ENCODE results near the gene CDCA3. TPM values are rescaled to one million over a fixed set of nuclear protein-coding genes. Genes with fewer than 3 reads are reported as not detected.
A peak's percentile ranks its signal among the peaks of the same experiment; 100 is the strongest.

The CDCA3 gene
- 1 to 10 TPM in 1 of 4 donors, under 1 TPM in 3; 0.25 to 4.4 (median 0.65) TPM for total RNA-seq

- intact Hi-C loops (cut with DNase I; ENCODE audit: low total_unique reads) (loop anchor here (1.0 to 10.0 kb wide), 3 partner anchors 98 to 297 kb away; partner anchors contain the start of genes COPS7A, IFFO1 and MLF2), in situ Hi-C loops (cut with MboI; ENCODE audit: low sequenced_read_pairs in 4 of 4) (no loop called here)
- Histone ChIP-seq H3K36me3 (peaks cover 0 to 10% of the 10 kb centered on the region in 2 donors), H3K4me3 (peak within 1 kb of the TSS; percentile 63 to 83 (median 72)), H3K9me3 (no peaks in the 10 kb centered on the region), H3K27me3 (no peaks in the 10 kb centered on the region), H3K4me1 (peaks cover 13 to 17% of the 10 kb centered on the region in 2 donors), H3K27ac (peak within 1 kb of the TSS; percentile 86 to 97 (median 92))
- ATAC-seq (peak; percentile 82 to 86), DNase-seq (peak; percentile 96 to 98)
- TF ChIP-seq CTCF (IDR thresholded peaks at IDR 0.05 in 4 of 5, conservative IDR thresholded peaks at IDR 0.05 in 1 of 5): no peak
- TF ChIP-seq POLR2A (IDR thresholded peaks at IDR 0.05): peak; percentile 79 to 90
These were observed at the start of gene CDCA3 for GRCh38 chr12:6851153-6851920. Gene CDCA3, minus strand, starts transcription at chr12:6851286. Its CDS starts 334 bp downstream, at chr12:6850952.

GRCh38 chr12:6899837-6900519 is 48.9 kb upstream of the CDCA3 start:
- in situ Hi-C loops (cut with MboI; ENCODE audit: low sequenced_read_pairs in 4 of 4) (loop anchor here in 1 of 4 donors (25.0 kb wide), 1 partner anchor 212 kb away; the partner anchor contains the start of gene C1RL), intact Hi-C loops (cut with DNase I; ENCODE audit: low total_unique reads) (no loop called here)
- Histone ChIP-seq H3K27ac (no peak overlapping the region), H3K27me3 (no peaks in the 10 kb centered on the region), H3K4me1 (peaks cover 5 to 9% of the 10 kb centered on the region in 2 donors), H3K9me3 (no peaks in the 10 kb centered on the region), H3K36me3 (no peaks in the 10 kb centered on the region), H3K4me3 (no peak overlapping the region)
- no peak for DNase-seq
- TF ChIP-seq POLR2A (IDR thresholded peaks at IDR 0.05) (no peak), CTCF (IDR thresholded peaks at IDR 0.05 in 4 of 5, conservative IDR thresholded peaks at IDR 0.05 in 1 of 5) (no peak)
- no peak for ATAC-seq

GRCh38 chr12:6899427-6899826 is 48.3 kb upstream of the CDCA3 start:
- ATAC-seq: no peak
- H3K4me3 ChIP-seq: no peak overlapping the region
- H3K27ac ChIP-seq: no peak overlapping the region
- TF ChIP-seq CTCF (IDR thresholded peaks at IDR 0.05 in 4 of 5, conservative IDR thresholded peaks at IDR 0.05 in 1 of 5) (no peak), POLR2A (IDR thresholded peaks at IDR 0.05) (no peak)
- H3K27me3 ChIP-seq: no peaks in the 10 kb centered on the region
- no peaks in the 10 kb centered on the region for H3K9me3 ChIP-seq
- DNase-seq: no peak
- intact Hi-C loops (cut with DNase I; ENCODE audit: low total_unique reads): no loop called here
- in situ Hi-C loops (cut with MboI; ENCODE audit: low sequenced_read_pairs in 4 of 4): no loop called here
- H3K36me3 ChIP-seq: no peaks in the 10 kb centered on the region
- peaks cover 4 to 7% of the 10 kb centered on the region in 2 donors for H3K4me1 ChIP-seq

DNA sequence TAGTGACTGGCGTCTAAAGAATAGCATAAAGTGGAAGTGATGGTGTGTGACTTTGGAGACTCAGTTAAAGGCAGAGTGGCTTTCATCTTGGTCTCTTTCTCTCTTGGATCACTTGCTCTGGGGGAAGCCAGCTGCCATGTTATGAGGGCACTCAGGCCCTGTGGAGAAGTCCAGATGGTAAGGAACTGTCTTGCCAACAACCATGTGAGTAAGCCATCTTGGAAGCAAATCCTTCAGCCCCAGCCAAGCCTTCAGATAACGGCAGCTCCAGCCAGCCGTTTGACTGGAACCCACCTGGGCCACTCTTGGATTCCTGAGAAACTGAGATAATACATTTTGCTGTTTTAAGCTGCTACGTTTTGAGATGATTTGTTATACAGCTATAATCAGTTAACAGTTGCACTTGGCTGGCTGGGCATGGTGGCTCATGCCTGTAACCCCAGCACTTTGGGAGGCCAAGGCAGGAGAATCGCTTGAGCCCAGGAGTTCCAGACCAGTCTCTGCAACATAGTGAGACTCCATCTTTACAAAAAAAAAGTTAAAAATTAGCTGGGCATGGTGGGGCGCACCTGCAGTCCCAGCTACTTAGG is 45.9 kb upstream of the CDCA3 start:
- DNase-seq (no peak), ATAC-seq (no peak)
- no peak overlapping the region for H3K4me3 ChIP-seq
- intact Hi-C loops (cut with DNase I; ENCODE audit: low total_unique reads) (no loop called here), in situ Hi-C loops (cut with MboI; ENCODE audit: low sequenced_read_pairs in 4 of 4) (no loop called here)
- H3K4me1 ChIP-seq: no peaks in the 10 kb centered on the region
- H3K9me3 ChIP-seq: no peaks in the 10 kb centered on the region
- no peak overlapping the region for H3K27ac ChIP-seq
- no peaks in the 10 kb centered on the region for H3K36me3 ChIP-seq
- no peak for TF ChIP-seq CTCF (IDR thresholded peaks at IDR 0.05 in 4 of 5, conservative IDR thresholded peaks at IDR 0.05 in 1 of 5)
- no peak for TF ChIP-seq POLR2A (IDR thresholded peaks at IDR 0.05)
- H3K27me3 ChIP-seq: no peaks in the 10 kb centered on the region
